ENCODE data around the gene COL20A1.
"Not testable (repeated sequence)": the region's sequence is repeated elsewhere in the genome, so short reads cannot be mapped to it uniquely, and the experiment has no call there.

Gene COL20A1

GRCh38 chr20:63377256-63377941, 84.4 kb downstream of the COL20A1 start:
- DNase-seq (ENCODE audit: low spot score) = no peak

DNA sequence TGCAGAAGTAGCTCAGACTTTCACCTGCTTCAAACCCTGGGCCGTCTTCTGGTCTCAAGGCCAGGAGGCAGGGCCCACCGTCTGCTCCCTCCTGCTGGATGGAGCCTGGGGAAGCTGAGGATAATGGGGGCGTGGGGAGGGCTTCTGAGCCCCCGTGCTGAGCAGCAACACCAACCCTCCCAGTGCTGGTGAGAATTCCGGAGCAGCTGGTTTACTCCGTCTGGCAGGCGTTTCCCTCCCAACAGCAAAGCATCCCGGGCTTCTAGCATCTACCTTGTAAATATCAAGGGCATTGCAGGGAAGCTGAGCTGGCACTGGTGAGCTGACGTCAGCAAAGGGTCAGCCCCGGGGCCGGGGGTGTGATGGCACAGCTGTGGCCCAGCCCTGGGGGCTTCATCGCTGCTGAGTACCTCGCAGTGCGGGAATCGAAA, 85.0 kb downstream of the COL20A1 start:
- no peak for DNase-seq (ENCODE audit: low spot score)

- no peak for DNase-seq (ENCODE audit: low spot score)
Measured at GRCh38 chr20:63378626-63379025, 85.6 kb downstream of the COL20A1 start.

GRCh38 chr20:63379296-63379695, 86.3 kb downstream of the COL20A1 start:
- DNase-seq (ENCODE audit: low spot score) = no peak

DNA sequence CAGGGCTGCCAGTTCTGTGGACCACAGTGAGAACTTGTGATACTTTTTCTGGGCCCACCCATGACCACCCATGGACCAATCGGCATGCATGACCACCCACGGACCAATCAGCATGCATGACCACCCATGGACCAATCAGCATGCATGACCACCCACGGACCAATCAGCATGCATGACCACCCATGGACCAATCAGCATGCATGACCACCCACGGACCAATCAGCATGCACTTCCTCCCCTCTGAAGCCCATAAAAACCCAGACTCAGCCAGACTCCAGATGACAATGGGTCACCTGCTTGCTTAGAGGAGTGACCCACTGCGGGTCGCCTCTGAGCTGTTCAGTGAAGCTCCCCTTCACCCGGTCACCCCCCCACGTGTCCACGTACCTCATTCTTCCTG, 86.9 kb downstream of the COL20A1 start:
- not testable (repeated sequence) for DNase-seq (ENCODE audit: low spot score)

DNA sequence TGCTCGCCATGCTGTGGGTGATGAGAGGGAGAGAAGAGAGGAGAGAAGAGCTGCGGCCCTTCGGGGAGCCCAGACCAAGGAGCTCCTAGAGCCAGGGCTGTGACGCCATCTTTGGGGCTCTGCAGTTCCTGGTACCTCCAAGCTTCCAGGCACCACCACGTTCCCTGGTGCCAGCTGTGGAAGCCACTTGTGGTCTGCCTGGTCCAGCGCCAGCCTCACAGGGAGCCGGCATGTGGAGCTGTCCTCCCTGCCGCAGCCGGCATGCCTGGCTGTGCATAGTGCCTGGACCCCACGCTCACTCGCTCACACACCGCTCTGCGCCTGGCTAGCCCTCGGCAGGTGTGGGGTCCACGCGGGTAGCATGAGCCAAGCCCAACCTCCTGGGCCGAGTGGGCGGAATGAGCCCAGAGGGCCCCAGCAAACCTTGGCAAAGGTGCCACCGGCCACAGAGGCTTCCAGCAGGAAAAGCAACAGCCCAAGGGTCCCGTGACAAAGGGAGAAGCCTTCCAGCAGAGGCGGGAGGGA, 87.4 kb downstream of the COL20A1 start:
- DNase-seq (ENCODE audit: low spot score) = no peak

- DNase-seq (ENCODE audit: low spot score) = peak; percentile 82
Measured at GRCh38 chr20:63381781-63382431, 88.9 kb downstream of the COL20A1 start.

- no peak for DNase-seq (ENCODE audit: low spot score)
Measured at GRCh38 chr20:63382551-63383300, 89.7 kb downstream of the COL20A1 start.

GRCh38 chr20:63383556-63383955, 90.6 kb downstream of the COL20A1 start:
- DNase-seq (ENCODE audit: low spot score) = no peak

DNA sequence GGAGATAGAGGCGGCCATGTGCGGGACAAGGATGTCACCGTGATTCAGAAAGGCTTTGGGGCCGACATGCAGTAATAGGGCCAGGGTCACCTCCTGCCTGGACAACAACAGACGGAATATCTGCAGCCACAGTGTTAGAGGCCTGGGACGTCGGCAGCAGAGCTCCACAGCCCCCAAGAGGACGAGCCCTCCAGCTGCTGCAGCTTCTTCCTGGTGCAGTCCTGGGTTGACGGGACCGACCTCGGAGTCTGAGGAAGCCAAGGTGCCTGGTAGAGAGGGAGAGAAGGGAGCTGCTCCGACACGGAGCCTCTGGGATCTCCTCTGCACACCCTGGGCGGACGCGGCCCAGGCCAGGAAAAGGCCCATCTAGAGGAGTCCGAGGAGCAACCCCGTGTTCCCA, 91.3 kb downstream of the COL20A1 start:
- no peak for DNase-seq (ENCODE audit: low spot score)

Data from AG20443 (cell line).